B cell (primary cell): ENCODE data around the gene CMYA5.

Source experiments
- CTCF ChIP-seq: fragments of 200-600 bp; IDR thresholded peaks from one replicate; pipeline ENCODE4 v1.8.0; 2022; ENCODE audit warnings: antibody characterized with exemption, mild to moderate bottlenecking
- EZH2 ChIP-seq: IDR thresholded peaks from 2 replicates; pipeline ENCODE4 v1.6.1; 2012; ENCODE audit warnings: borderline replicate concordance, low read depth, mild to moderate bottlenecking, moderate library complexity, low read length; ENCODE audit not compliant: insufficient read depth, poor library complexity, severe bottlenecking

DNA sequence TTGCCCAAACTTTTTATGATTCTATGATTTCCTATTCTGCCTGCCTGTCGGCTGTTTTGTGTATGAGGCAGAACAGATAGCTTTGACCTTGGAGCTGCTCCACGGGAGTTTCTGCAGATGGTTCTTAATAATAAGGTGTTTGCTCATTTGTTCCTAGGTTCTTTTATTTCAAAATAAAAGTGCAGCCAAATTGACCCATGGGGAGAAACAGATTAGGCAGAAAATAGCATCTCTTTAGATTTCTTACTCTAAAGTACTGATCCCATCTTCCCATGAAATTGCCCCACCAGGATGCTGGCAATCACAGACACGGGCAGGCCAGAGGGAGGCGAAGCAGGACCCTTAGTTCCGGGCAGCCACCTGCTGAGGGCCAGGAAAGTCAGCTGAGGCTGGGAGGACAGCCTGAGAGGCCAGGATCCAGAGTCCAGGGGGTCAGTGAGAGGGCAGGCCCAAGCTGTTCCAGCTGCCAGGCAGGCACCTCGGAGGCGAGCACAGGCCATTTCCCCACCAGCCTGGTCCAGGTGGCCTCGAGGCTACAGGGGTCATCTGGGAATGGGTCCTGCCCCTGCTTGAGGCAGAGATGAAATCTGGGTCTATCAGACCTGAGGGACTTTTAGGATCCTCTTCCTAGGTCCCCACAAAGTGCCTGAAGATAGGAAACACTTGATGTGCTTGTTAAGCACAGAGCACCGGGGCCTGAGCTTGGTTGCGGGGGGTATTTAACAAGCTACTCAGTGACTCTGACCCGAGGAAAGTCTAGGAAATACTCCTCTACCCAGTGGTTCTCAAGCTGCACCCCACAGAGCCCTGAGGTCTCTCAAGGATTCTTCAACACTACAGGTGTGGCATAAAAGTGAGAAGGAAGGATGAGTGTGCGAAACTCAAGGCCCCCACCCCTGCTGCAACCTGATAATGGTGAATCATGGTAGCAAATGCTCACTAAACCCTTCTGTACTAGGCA lies 145.4 kb downstream of the CMYA5 start:
- TF ChIP-seq CTCF: no peak
- TF ChIP-seq EZH2: no peak
